NCI-H748 treated with DMSO at 0.1 percent for 48 hours (cell line): ENCODE measurements around the gene NECAB3.

Experiments
- DNase-seq: peaks from one replicate; lab custom pipeline; 2025; lab: John Stamatoyannopoulos, UW

The NECAB3 gene

DNA sequence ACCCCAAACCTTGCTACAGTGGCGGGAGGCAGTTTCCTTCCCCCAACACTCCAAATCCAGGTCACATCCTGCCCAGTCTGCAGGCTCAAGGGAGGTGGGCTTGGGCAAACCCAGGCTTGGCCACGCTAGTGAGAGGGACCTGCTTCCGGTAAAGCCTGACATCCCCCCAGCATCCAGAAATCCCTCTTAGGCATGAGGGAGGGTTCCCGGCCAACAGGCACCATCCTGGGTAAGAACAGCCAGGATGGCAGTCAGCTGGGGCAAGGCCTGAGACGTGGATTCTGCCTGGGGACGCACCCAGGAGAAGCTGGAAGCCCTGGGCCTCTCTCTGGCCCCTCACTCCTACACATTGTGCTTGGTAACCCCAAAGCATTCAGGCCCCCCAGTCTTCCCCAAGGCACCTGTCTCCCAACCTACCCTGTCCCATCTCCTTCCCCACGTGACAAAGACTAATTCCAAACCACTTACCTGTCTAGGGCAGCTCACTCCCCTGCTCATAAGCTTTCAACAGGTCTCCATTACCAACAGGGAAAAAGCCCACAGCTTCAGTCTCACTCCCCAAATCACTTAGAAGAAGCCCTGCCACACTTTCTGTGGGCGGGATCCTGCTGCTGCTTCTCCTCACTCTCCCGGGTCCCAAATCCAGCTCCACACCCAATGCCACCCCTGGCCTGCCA is 10.0 kb downstream of the NECAB3 start:
- no peak for DNase-seq

- DNase-seq = peak; percentile 49
These were observed 10.8 kb downstream of the NECAB3 start for GRCh38 chr20:33663161-33664084.

- no peak for DNase-seq
These were observed 12.1 kb downstream of the NECAB3 start, which contains the start of gene C20orf144 for GRCh38 chr20:33662172-33662571. Gene C20orf144 (plus strand): TSS chr20:33662327. CDS start chr20:33662346, 19 bp downstream.

GRCh38 chr20:33660685-33661058 is 13.6 kb downstream of the NECAB3 start:
- no peak for DNase-seq

DNA sequence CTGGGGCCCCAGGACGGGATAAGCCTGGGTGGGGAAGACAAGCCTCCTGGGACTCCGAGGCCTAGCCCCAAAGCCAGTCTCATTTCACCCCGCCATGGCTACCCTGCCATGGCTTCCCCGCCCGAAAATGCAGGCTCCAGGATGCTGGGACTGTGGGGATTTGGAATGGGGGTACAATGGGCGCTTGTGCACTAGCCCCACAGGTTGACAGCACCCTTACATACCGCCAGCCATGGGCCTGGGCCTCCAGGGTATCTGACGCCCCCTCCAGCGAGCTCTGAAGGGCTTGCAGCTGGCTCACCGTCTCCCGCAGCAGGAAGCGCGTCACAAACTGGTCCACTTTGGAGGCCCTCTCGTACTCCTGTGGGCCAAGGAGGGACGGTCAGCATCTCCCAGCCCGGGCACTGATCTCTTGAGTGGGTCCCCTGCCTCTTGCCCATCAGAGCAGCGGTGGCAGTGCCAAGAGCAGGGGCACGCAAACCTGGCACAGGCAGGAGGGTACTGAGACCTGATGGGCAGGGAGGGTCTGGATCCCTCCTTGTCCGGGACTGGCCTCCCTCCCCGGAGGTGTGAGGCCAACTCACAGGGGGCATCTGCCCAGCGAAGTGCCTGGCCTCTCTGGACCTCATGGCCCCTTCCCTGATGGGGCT is 14.1 kb downstream of the NECAB3 start:
- DNase-seq = no peak

- DNase-seq = no peak
These were observed 14.7 kb downstream of the NECAB3 start for GRCh38 chr20:33659341-33660034.

DNA sequence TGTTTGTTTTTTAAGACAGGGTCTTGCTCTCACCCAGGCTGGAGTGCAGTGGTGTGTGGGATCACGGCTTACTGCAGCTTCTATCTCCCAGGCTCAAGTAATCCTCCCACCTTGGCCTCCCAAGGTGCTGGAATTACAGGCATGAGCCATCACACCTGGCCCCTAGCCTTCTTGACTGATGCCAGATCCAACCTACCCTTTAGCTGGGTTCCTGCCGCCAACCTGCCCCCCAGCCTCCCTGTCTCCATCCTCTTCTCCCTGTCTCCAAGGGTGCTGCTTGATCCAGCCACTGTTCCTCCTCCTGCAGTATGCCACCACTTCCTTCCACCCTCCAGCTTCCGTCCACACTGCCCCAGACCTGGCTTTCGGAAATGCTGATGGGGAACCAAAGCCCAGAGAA is 15.3 kb downstream of the NECAB3 start:
- DNase-seq = no peak

- no peak for DNase-seq
These were observed 15.7 kb downstream of the NECAB3 start for GRCh38 chr20:33658510-33658909.

DNA sequence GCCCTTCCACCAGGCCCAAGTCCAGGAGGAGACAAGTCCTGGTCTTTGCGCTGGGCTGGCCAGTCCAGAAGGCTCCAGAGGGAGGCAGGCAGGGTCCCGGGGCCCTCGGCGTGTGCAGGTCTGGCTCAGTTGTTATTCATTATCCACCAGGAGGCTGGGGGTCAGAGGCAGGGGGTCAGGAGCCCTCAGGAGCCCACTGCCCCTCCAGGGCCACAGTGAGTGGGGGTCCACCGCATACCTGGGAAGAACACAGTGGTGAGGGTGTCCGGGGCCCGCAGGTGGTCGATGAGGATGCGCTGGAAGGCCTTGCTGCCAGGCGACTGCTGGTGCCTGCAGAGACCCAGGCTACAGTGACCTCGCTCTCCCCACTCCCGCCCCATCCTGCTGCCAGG is 16.5 kb downstream of the NECAB3 start:
- no peak for DNase-seq

GRCh38 chr20:33656783-33657703 is 17.2 kb downstream of the NECAB3 start:
- no peak for DNase-seq

DNA sequence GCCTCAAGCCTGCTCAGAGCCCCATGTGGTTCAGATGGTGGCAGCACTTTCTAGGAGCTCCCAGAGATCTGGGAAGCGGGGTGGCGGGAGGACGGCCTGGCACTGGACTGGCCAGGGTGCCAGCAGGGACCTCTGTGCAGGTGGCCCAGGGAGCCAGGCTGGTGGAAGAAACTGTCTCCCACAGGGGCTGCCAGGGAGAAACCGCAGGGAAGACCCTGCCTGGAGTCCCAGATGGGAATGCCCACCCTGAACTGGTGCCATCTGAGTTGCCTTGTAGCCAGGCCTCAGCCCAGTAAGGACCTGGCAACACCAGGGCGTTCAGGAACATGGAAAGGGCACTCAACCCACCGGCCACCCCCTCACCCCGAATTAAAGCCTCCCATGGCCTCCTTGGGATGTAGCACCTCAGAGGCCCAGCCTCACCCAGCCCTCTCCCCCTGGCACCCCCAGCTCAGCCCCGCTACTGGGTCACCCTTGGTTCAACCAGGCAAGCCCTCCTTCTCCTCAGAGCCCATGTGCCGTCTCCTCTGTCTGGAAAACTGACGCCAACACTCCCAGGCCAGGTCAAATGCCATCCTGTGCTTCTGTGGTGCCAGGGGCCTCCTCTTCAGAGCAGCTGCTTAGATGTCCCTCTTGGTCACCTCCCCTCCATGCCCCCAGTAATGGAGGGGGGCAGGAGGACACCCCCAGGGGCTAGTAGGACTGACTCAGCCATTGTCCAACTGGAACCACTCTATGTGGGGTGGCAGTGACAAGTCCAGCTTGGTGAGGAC is 18.0 kb downstream of the NECAB3 start:
- DNase-seq = no peak

- no peak for DNase-seq
These were observed 19.1 kb downstream of the NECAB3 start for GRCh38 chr20:33655164-33655563.

GRCh38 chr20:33654680-33655161 is 19.5 kb downstream of the NECAB3 start:
- no peak for DNase-seq

DNA sequence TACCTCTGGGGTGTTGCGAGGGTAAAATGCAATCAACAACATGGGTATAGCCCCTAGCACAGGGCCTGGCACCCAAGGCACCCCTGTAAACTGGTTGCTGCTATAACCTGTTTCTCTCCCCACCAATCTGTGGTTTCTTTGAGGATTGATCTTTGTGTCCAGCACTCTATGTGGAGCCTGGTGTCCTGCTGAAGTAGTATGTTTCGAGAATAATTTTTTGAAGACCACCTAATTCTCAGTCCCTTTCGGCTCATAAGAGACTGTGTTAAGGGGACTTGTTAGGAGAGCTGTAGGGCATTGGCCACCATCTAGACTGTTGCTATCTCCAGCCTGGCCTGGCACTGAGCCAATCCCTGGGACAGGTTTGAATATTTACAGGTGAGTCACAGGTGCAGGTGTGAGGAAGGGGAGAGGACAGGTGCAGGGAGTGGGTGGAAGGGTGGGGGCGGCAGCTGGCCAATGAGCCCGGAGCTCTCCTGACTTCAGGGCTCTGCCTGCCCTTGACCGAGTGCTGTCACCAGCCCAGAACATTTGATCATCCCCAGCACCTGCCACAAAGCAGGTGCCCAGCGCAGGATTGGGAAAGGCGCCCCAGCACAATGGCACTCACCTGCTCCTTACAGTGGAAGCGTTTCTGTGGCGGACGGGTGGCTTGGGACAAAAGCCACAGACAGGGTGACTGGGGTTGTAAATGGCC is 20.2 kb downstream of the NECAB3 start:
- peak; percentile 97 for DNase-seq

GRCh38 chr20:33653218-33653899 is 20.9 kb downstream of the NECAB3 start:
- DNase-seq = peak; percentile 71

GRCh38 chr20:33651562-33652048 is 22.6 kb downstream of the NECAB3 start:
- DNase-seq = no peak

- no peak for DNase-seq
These were observed 23.3 kb downstream of the NECAB3 start for GRCh38 chr20:33650753-33651561.
